Activated CD8-positive, alpha-beta memory T cell treated with anti-CD3 and anti-CD28 coated beads for 24 hours (primary cell): ENCODE results near the gene LRRC27.
A peak's percentile ranks its signal among the peaks of the same experiment; 100 is the strongest.
"Not testable (repeated sequence)": the region's sequence is repeated elsewhere in the genome, so short reads cannot be mapped to it uniquely, and the experiment has no call there.

ENCODE experiments used
- DNase-seq: peaks from one replicate; pipeline ENCODE4 v3.0.0-alpha.2; 2020

Gene LRRC27

DNA sequence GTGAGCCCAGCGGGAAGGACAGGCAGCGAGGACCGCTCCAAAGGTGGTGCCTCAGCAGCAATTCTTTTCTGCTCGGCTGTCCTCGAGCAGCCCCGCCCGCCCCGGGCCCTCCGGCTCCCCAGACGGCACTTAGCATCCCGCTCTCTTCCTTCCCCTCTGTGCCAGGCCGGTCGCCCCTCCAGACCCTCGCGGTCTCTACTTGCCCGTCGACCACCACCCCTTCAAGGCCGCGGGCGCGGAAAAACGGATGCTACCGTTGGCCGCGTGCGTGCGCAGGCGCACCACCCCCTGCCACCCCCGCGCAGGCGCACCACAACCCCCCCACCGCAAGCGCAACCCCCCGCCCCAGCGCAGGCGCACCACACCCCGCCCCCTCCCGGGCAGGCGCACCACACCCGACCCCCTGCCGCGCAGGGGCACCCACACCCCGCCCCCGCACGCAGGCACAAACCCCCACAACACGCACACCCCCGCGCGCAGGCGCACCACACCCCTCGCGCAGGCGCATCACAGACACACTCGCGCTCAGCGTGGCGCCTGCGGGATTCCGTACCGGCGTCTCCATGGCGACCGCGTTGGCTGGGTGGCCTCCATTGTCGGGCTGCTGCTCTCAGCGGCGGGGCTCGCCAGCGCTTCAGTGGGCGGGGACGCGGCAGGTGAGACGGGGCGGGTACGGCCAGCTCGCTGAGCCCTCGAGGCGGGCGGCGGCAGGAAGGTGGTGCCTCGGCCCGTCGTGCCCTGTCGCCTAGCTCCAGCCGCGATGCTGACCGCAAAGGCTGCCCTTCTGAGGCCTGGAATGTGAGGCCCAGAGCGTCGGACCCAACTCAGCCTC lies at the start of gene LRRC27:
Gene LRRC27, plus strand, starts transcription at position 593 of the 832 bp plus-strand sequence. CDS start 1,332 bp downstream, outside the sequence.
- peak; percentile 100 for DNase-seq

DNA sequence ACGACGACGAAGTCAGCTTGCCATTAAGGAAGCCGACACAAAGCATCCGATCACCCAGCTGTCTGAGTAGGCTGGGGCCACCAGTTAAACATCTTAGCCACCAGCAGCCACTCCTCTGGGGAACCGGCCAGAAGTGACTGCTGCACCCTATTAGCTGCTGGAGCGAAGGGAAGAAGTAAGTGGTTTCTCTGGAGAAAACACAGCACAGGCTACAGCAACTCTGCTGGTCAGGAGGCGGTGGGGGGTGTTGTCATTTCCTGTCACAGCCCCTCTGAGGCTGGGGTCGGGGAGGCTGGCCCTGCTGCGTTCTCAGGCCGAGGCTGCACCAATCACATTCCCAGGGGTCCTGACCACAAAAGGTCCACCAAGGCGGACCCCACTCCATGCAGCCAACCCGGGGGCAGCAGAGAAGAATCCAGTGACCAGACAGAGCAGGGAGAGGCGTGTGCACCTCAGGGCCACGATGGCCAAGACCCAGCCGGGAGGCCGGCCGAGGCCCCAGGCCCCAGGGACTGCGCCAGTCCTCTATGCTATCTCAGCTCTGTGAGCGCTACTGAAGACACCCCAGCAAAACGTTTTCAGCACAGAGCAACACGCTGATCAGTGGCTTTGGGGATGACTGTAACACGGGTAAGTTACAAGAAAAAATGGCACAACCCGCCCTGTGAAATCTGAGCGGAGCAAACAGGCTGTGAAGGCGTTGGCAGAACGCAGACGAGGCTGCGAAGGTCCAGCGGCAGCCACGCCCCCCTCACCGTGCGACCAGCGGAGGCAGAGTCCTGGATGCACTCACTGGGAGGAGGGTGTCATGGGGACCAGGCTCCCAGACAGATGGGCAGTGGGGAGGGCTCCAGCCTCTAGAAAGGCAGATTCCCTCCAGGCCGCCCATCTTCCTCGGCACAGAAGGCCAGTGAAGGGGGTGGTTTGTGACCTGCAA lies 49.1 kb upstream of the LRRC27 start:
- DNase-seq, result no peak

DNA sequence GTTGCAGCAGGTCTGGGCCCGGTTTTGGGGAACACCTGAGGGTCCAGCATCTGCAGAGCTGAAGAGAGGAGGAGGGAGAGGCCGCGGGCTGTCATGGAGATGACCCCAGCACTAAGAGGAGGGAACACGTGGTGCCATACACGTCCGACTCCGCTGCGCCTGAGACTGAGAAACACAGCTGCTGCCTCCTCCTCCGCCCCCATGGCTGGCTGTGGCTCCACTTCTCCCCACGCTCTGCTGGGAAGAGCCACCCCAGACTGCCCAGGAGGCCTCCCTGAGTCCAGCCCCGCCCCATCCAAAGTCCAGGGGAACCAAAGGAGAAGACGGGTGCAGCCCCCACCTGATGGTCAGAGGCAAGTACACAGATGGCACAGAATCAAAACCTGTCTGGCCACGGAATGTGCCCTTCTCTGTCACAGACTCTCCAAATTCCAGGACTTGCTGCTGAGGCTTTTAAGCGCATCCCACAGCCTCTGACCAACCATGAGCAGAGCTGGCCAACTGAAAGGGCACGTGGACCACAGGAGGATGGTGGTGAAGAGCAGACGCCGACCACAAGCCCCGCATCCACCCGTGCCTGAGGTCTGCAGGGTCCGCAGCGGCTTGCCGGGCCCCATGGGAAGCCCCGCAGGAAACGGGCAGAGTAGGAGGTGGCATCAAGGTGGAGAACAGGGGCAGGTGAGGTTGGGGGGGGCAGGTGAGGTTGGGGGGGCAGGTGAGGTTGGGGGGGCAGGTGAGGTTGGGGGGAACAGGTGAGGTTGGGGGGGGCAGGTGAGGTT lies 48.2 kb upstream of the LRRC27 start:
- DNase-seq, result no peak

DNA sequence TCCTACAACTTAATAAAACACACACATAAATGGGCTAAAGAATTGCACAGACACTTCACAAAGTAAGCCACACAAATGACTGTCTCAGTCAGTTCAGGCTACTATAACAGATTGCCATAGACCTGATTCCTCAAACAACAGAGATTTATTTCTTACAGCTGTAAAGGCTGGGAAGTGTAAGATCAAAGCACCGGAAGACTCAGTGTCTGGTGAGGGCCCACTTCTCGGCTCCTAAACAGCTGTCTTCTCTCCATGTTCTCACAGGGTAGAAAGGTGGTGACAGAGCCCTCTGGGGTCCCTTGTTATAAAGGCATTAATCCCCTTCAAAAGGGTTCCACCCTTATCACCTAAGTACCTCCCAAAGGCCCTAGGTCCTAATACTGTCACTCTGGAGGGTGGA lies 42.6 kb upstream of the LRRC27 start:
- no peak for DNase-seq

DNA sequence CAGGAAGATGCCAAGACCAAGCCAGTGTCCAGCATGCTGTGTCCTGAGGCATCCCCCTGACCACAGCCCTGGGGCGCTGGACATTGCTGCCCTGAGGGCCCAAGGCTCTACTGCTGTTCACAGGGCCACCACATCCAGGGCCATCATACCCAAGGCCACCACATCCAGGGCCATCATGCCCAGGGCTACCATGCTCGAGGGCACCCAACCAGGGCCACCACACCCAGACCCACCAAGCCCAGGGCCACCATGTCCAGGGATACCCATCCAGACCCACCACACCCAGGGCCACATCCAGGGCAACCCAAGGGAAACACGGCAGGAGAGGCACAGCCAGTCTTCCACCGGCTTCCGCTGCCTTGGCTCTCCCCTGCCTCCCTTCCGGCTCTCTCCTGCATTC lies 41.4 kb upstream of the LRRC27 start:
- DNase-seq, result no peak

DNA sequence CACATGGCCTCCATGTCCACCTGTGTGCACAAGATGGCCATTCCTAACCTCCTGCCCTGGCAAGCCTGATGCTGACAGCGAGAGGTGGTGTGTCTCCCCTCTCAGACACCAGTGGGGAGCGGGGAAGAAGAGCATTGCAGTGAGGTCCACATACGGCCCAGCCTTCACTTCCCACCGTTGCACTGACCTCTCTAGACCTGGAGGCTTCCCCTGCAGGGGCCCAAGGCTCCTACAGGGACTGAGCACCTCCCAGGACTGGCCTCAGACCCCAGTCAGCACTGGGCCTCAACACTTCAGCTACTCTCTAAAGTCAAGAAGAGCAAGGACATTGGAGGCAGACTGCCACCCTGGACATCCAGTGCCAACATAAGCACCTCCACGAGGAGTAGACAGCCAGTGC lies 40.2 kb upstream of the LRRC27 start:
- no peak for DNase-seq

DNA sequence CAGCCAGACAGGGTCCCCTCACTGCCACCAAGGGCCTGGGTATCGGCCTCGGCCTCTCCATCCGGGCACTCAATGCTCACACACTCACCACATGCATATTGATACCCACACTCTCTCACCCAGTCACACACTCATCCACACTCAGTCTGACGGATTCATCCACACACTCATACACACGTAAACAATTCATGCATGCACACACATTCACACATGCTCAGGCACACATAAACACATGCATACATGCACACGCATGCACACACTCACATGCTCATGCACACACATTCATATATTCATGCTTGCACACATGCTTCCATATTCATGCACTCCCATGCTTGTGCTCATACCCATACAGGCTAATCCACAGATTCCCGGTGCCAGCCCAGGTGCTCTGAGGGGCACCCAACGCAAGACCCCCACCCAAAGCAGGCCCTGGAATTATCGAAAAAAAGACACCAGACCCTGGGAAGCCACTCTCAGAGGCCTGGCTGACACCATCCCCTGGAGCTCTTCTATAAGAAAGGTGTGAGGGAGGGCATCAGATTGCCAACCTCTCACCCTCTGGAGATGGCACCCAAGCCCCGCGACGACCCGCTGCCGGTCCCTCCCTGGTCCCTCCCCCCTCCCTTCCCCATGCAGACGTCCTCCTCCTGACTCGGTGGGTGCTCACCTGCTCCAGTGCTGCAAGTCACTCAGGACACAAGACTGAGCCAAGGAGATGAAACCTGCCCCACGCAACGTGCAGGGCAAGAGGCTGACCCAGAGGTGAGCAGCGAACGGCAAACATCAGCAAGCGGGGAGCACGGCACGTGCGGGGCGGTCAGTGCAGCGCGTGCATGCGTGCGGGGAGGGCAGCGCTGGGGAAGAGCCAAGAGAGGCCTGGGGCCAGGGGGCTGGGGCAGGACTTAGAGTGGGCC lies 39.4 kb upstream of the LRRC27 start:
- no peak for DNase-seq

DNA sequence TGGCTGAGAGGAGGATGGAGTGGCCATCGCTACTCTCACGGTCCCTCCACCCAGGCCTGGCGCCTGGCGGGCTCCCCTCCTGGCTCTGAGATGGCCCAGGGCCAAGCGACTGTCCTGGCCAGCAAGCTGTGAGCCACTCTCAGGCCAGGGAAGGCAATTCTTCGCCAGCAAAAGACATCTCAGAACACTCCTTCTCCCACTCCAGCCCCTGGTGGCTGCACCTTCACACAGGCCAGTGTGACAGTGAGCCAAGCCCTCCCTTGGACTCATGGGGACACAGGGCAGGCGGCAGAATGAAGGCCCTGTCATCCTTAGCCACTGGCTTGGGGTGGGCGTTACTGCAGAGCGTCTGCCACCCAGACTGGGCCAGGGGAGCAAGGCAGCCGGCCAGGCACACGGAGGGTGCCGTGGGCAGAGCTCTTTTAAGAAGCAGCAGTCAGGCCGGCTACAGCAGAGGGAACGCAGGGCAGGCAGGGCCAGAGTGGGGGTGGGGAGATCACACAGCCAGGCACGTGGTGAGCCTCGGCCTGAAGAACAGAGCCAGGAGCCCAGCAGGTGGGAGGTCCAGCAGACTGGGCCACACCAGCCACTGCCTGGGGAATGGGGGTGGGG lies 38.7 kb upstream of the LRRC27 start:
- DNase-seq, result no peak

DNA sequence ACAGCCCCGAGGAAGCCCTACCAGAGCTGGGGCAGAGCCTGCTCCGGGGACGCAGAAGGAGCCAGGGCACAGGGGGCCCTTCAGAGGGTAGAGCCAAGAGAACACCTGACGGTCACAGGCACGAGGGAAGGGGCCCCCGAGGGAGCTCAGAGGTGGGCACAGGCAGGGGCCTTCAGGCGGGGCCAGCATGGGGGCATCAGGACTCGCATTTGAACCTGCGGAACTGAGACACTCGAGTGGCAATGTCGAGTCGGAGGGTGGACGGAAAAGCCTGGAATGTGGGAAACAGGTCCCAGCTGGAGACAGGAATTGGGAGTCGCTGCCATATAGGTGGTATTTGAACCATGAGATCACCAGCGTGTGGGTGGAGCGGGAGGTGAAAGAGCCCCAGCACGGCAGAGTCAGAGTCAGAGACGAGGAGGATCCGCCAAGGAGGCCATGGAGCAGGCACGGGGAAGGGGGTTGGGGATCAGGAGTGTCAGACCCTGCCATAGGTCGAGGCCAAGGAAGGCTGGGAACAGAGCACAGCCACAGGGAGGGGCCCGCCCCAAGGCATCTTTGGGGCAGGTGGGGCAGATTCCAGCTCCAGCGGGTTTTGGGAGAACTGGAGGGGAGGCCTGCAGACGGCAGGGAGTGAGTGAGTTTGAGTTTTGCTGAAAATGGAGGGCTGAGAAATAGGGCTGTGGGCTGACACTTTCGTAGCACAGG lies 38.0 kb upstream of the LRRC27 start:
- DNase-seq, result no peak

DNA sequence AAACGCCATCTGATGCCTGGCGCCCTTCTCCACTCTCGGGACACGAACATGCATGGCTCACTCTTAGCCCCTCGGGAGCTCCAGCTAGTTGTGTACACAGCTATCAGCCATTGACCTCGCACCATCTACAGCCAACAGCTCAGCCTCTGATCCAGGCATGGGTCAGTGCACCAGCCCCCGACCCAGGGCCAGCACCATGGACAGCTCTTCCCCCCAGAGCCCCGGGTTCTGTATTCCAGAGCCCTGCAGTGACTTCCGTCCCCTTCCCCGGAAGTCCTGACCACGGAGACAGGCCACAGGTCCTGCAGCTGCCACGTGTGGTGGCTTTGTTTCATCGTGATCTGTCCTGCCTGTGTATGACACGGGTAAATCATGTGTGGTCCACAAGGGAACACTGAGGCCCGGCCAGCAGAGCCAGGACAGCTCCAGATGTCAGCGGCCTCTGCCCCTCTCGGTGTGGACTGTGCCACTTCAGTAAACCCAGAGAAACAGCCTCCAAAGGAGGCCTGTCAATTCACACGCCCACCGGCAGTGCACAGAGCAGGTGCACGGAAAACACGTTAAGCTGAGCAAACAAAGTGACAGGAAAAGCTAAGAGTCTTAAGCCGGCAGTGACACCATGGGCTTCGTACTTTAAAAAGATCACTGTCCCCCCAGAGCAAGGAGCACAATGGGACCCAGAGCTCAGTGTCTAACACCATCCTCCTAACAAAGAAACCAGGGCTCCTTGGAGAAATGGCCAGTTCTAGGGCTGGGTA lies 37.3 kb upstream of the LRRC27 start:
- no peak for DNase-seq

DNA sequence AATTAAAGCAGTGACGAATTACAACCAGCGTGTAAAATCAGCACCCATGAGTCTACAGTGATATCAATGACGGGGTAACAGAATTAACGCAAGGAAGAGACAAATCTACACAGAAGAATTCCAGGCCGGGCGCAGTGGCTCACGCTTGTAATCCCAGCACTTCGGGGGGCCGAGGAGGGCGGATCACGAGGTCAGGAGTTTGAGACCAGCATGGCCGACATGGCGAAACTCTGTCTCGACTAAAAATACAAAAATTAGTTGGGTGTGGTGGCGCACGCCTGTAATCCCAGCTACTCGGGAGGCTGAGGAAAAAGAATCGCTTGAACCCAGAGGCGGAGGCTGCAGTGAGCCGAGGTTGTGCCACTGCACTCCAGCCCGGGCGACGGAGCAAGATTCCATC lies 36.5 kb upstream of the LRRC27 start:
- DNase-seq, result not testable (repeated sequence)

DNA sequence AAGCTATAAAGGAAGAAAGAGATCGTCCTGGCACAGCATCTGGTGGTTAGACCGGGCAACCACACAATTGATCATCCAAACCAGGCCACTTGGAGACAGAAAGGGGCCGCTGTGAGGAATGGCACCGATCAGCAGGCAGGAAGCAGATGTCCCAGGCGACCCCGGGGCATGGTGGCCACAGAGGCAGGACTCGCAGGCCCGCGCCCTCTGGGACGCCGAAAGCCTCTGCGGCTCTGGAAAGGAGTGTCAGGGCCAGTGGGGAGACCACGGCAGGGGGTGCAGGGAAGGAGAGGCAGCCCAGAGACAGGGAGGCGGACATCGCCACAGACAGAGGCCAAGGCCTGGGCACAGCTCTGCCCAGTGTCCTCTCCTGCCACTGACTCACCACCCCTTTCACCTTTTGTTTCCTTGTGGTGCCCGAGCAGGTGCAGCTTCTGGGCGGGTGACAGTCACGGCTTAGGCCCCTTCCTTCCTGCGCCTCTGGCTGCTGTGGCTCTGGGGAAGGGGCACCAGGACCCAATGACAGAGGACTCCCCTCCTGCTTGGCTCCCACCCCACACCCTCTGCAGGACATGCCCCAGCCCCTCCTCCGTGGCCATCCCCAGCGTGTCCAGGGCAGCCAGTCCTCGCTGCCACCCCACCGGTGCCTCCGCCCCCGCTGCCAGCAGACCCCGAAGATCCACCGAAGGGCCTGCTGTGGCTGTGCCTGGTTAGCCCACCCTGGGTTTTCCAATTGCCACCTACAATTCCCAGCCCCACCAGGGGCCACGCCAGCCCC lies 35.1 kb upstream of the LRRC27 start:
- DNase-seq, result no peak

DNA sequence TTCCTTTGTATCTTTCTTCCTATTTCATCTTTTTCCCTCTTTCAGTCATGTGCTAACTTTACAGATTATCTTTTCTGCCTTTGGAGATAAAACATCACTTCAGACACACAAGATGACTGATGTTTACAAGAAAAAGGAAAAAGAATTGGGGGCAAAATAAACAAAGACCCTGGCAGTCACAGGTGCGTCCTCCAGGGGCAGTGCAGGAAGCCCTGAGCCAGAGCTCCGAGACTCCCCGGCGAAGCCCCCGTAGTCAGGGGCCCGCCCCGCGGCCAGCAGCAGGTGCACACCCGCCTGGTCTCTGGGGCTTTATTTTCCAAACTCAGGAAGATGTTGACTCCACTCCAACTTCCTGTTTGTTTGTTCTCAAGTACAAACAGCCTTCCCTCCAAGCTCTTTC lies 34.5 kb upstream of the LRRC27 start:
- no peak for DNase-seq

DNA sequence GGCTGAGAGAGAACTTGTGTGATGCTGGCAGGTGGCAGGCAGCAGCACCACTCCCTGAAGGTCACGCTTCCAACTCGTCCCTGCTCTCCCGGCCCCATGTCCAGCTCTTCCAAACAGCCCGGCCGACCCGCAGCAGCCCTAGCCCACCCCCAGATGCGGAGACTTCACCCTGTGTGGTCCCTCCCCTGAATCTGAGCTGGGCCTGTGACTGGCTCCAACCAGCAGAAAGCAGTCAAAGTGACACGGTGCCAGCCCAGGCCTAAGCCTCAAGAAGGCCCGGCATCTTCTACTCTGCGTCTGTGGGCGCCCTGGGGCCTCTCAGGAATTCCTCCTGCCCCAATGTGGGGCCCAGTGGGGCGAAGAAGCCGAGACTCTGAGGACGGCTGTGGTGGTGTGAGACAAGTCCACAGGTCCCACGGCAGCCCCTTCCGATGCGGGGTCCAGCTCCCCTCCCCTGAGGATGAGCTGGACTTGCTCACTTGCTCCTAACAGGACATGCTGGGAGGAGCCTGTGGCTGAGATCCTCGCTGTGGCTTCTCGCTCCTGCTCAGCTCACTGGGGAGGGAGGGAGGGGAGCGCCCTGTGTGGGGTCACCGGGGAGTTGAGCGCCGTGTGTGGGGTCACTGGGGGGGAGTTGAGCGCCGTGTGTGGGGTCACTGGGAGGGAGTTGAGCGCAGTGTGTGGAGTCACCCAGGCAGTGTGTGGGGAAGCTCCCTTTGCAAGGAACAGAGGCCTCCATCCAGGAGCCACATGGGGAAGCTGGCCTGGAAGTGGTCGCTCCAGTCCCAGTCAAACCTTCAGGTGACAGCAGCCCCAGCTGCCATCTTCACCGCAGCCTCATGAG lies 33.7 kb upstream of the LRRC27 start:
- DNase-seq, result no peak

DNA sequence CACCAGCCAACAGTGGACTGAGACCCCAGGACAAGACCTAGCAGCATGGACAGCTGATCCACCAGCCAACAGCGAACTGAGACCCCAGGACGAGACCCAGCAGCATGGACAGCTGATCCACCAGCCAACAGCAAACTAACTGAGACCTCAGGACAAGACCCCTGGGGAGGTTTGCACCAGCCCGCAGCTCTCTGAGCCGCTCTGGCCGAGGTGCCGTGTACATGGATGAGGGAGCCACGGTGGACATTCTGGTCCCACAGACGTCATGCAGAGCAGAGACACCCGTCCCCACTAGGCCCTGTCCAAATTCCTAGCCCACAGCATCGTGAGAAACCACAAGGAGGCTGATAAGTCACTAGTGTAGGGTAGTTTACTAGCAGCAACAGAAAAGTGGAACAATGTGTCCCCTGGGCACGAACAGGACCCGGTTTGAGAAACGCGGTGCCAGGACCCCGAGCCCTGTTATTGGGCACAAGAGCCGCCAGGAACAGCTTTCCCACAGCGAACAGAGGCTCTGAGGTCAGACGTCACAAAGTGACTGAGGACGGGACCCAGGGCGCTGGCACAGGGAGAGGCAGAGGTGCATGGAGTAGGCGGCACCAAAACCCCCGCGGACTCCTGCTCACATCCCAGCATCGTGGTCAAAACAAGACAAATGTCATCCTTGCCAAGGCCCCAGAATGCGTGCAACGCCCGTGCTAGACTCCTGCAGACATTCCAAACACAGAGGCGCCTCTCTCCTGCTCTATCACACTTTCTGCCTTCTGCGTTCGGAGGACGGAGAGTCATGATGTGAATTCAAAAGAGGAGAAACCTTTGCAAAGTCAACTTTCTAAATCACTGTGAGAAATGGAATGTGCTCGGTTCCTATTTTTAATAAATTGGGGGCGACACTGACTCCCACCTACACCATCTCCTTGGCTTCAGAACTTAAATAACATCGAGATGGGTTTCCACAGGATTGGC lies 32.3 kb upstream of the LRRC27 start:
- DNase-seq, result no peak

DNA sequence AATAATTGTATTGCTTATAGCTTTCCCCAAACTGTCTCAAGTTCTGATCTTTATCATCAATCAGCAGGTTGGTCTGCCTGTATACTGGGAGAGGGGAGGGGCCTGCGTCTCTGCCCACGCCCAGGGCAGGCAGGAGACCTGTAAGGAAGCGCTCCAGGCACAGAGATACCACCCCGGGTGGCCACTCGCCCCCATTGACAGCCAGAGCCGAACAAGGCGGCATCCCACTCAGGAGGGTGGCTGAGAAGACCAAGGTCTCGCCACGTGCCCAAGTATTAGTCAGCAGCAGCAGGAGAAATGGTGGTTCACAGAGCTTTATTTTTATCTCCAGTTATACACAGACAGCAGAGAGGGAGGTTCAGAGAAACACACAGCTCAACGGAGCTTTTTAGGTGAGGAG lies 31.4 kb upstream of the LRRC27 start:
- no peak for DNase-seq
